ENCODE data around the gene IQGAP3.

- TF ChIP-seq CTCF (IDR thresholded peaks at IDR 0.05), result no peak
- TF ChIP-seq POLR2A (IDR thresholded peaks at IDR 0.05), result no peak
Measured at GRCh38 chr1:156510709-156511108, 61.7 kb downstream of the IQGAP3 start.

Data from transverse colon (tissue), 3 donors.